Common myeloid progenitor, CD34-positive (primary cell): ENCODE data around the gene MR1.

ENCODE experiments used
- CTCF ChIA-PET: fragments of 350-600 bp; sonication (Branson Sonifier 250); formaldehyde crosslinking; loops from one replicate; lab custom pipeline; 2021; ENCODE audit warnings: antibody characterized with exemption; lab: Charles Lee
- POLR2A ChIA-PET: fragments of 350-600 bp; sonication (Branson Sonifier 250); formaldehyde crosslinking; loops from one replicate; lab custom pipeline; 2021; ENCODE audit warnings: antibody characterized with exemption; lab: Charles Lee
- DNase-seq, 3 donors: peaks; one replicate each; pipeline versions ENCODE4 v3.0.0 to v3.0.0-alpha.2; 2013
- H3K27ac ChIP-seq, 2 experiments: 1 replicate in 1 of 2; 2 replicates in 1 of 2; pipeline ENCODE4 v1.7.0; 2013; ENCODE audit warnings: inconsistent platforms in 2 of 2, low read length in 2 of 2, mild to moderate bottlenecking in 2 of 2, low read depth in 1 of 2, moderate library complexity in 1 of 2; ENCODE audit not compliant: severe bottlenecking in 2 of 2, insufficient read depth in 1 of 2, poor library complexity in 1 of 2
- H3K27me3 ChIP-seq, 5 experiments: replicated peaks in 2 of 5; 1 replicate in 3 of 5; 2 replicates in 2 of 5; pipeline versions ENCODE4 v1.6.1 to v1.7.0; 2013; ENCODE audit warnings: low read length in 4 of 5, mild to moderate bottlenecking in 2 of 5, moderate library complexity in 2 of 5, inconsistent platforms in 1 of 5; ENCODE audit not compliant: insufficient read depth in 5 of 5, control insufficient read depth in 4 of 5
- H3K36me3 ChIP-seq, 4 experiments: 1 replicate in 2 of 4; 2 replicates in 2 of 4; pipeline versions ENCODE4 v1.6.1 to v1.7.0; 2013; ENCODE audit warnings: low read length in 3 of 4, control low read depth in 1 of 4, mild to moderate bottlenecking in 1 of 4; ENCODE audit not compliant: control insufficient read depth in 4 of 4, insufficient read depth in 4 of 4
- H3K4me1 ChIP-seq, 4 experiments: 1 replicate in 3 of 4; 2 replicates in 1 of 4; pipeline versions ENCODE4 v1.6.1 to v1.7.1; 2013; ENCODE audit warnings: low read length in 3 of 4, mild to moderate bottlenecking in 3 of 4, control low read depth in 1 of 4, inconsistent platforms in 1 of 4, moderate library complexity in 1 of 4; ENCODE audit not compliant: control insufficient read depth in 4 of 4, insufficient read depth in 4 of 4; ENCODE audit errors: control extremely low read depth in 1 of 4
- H3K4me3 ChIP-seq, 7 experiments: 1 replicate in 4 of 7; 2 replicates in 3 of 7; pipeline versions ENCODE4 v1.5.1 to v1.7.0; 2013; ENCODE audit warnings: mild to moderate bottlenecking in 7 of 7, low read length in 6 of 7, moderate library complexity in 6 of 7, inconsistent platforms in 2 of 7, low read depth in 2 of 7, control low read depth in 1 of 7; ENCODE audit not compliant: insufficient read depth in 4 of 7, control insufficient read depth in 1 of 7; ENCODE audit errors: extremely low read depth in 1 of 7
- H3K9me3 ChIP-seq, 5 experiments: 1 replicate in 4 of 5; 2 replicates in 1 of 5; pipeline versions ENCODE4 v1.6.1 to v1.7.1; 2013; ENCODE audit warnings: low read length in 4 of 5, mild to moderate bottlenecking in 2 of 5, inconsistent platforms in 1 of 5, low read depth in 1 of 5, moderate library complexity in 1 of 5; ENCODE audit not compliant: control insufficient read depth in 4 of 5, insufficient read depth in 2 of 5; ENCODE audit errors: control extremely low read depth in 1 of 5
- WGBS: methylation state at CpG from one replicate; pipeline ENCODE4 v1.1.5; 2013; ENCODE audit not compliant: insufficient coverage; 5-methylcytosine and 5-hydroxymethylcytosine counted together

MR1 gene

GRCh38 chr1:181105134-181106021 lies 71.6 kb downstream of the MR1 start:
- peaks cover 0 to 2% (median 0%) of the 10 kb centered on the region in 5 experiments for H3K27me3 ChIP-seq
- no peaks in the 10 kb centered on the region for H3K9me3 ChIP-seq
- POLR2A ChIA-PET = interaction anchor here (0.8 to 4.8 kb wide), 7 partner anchors 12 to 53 kb away, joined by 3 to 63 read pairs (median 4); partner anchors contain the start of gene IER5
- 2% methylated on average over 61 of the region's 104 CpGs for WGBS
- peaks cover 0 to 58% (median 40%) of the 10 kb centered on the region in 4 experiments for H3K4me1 ChIP-seq
- peak overlapping the region; percentile 64 to 88 (median 76) for H3K4me3 ChIP-seq
- peak overlapping the region in 1 of 2 experiments; percentile 73 for H3K27ac ChIP-seq
- DNase-seq = peak; percentile 83 to 92 (median 92)
- CTCF ChIA-PET = interaction anchor here (0.6 to 16.2 kb wide), 13 partner anchors 11 to 68 kb away, joined by 3 to 202 read pairs (median 5); partner anchors contain the start of gene IER5
- H3K36me3 ChIP-seq = no peaks in the 10 kb centered on the region

- DNase-seq = no peak
- WGBS = 80% methylated on average over 2 of the region's 3 CpGs
- H3K4me3 ChIP-seq = peak overlapping the region in 5 of 7 experiments; percentile 42 to 77 (median 61)
- H3K27me3 ChIP-seq = peaks cover 0 to 2% (median 0%) of the 10 kb centered on the region in 5 experiments
- CTCF ChIA-PET = interaction anchor here (1.5 to 16.2 kb wide), 7 partner anchors 10 to 60 kb away, joined by 4 to 202 read pairs (median 12); partner anchors contain the start of gene IER5
- H3K9me3 ChIP-seq = no peaks in the 10 kb centered on the region
- peak overlapping the region in 1 of 2 experiments; percentile 19 for H3K27ac ChIP-seq
- no peaks in the 10 kb centered on the region for H3K36me3 ChIP-seq
- peaks cover 0 to 55% (median 38%) of the 10 kb centered on the region in 4 experiments for H3K4me1 ChIP-seq
- POLR2A ChIA-PET = interaction anchor here (1.5 to 4.8 kb wide), 2 partner anchors 11 to 17 kb away, joined by 4 to 63 read pairs; partner anchors contain the start of gene IER5
Measured at GRCh38 chr1:181106022-181106312, 72.2 kb downstream of the MR1 start.

GRCh38 chr1:181106479-181106878 lies 72.7 kb downstream of the MR1 start:
- no peak overlapping the region for H3K27ac ChIP-seq
- CTCF ChIA-PET = interaction anchor here (0.8 to 16.2 kb wide), 6 partner anchors 10 to 60 kb away, joined by 3 to 202 read pairs (median 24); partner anchors contain the start of gene IER5
- POLR2A ChIA-PET = interaction anchor here (1.5 to 4.8 kb wide), 2 partner anchors 11 to 17 kb away, joined by 4 to 63 read pairs; partner anchors contain the start of gene IER5
- no peak for DNase-seq
- no CpG with 5 or more reads among the region's 6 CpGs for WGBS
- peaks cover 0 to 2% (median 0%) of the 10 kb centered on the region in 5 experiments for H3K27me3 ChIP-seq
- no peaks in the 10 kb centered on the region for H3K9me3 ChIP-seq
- no peak overlapping the region for H3K4me3 ChIP-seq
- no peaks in the 10 kb centered on the region for H3K36me3 ChIP-seq
- H3K4me1 ChIP-seq = peaks cover 0 to 50% (median 34%) of the 10 kb centered on the region in 4 experiments

GRCh38 chr1:181107711-181108110 lies 73.9 kb downstream of the MR1 start:
- no peak for DNase-seq
- ChIA-PET CTCF (interaction anchor here (1.0 to 16.2 kb wide), 8 partner anchors 8 to 58 kb away, joined by 3 to 202 read pairs (median 8); partner anchors contain the start of gene IER5), POLR2A (interaction anchor here (1.4 kb wide), 1 partner anchor 17 kb away, joined by 3 read pairs; no protein-coding TSS in a partner anchor)
- no peaks in the 10 kb centered on the region for H3K9me3 ChIP-seq
- no peak overlapping the region for H3K4me3 ChIP-seq
- 100% methylated on average over 1 of the region's 2 CpGs for WGBS
- H3K27ac ChIP-seq = no peak overlapping the region
- H3K4me1 ChIP-seq = peaks cover 0 to 42% (median 32%) of the 10 kb centered on the region in 4 experiments
- peaks cover 0 to 2% (median 0%) of the 10 kb centered on the region in 5 experiments for H3K27me3 ChIP-seq
- no peaks in the 10 kb centered on the region for H3K36me3 ChIP-seq

- WGBS = 95% methylated on average over 6 of the region's 7 CpGs
- H3K27ac ChIP-seq = no peak overlapping the region
- ChIA-PET CTCF (interaction anchor here (1.0 to 16.2 kb wide), 6 partner anchors 8 to 30 kb away, joined by 3 to 202 read pairs (median 20); partner anchors contain the start of gene IER5), POLR2A (interaction anchor here (1.4 kb wide), 1 partner anchor 18 kb away, joined by 3 read pairs; no protein-coding TSS in a partner anchor)
- no peaks in the 10 kb centered on the region for H3K9me3 ChIP-seq
- DNase-seq = no peak
- no peak overlapping the region for H3K4me3 ChIP-seq
- H3K27me3 ChIP-seq = peaks cover 0 to 2% (median 0%) of the 10 kb centered on the region in 5 experiments
- peaks cover 0 to 44% (median 31%) of the 10 kb centered on the region in 4 experiments for H3K4me1 ChIP-seq
- no peaks in the 10 kb centered on the region for H3K36me3 ChIP-seq
Measured at GRCh38 chr1:181108304-181108867, 74.6 kb downstream of the MR1 start.

- H3K27ac ChIP-seq = no peak overlapping the region
- 17% methylated on average over 1 of the region's 2 CpGs for WGBS
- ChIA-PET CTCF (interaction anchor here (1.0 to 16.2 kb wide), 2 partner anchors 9 to 29 kb away, joined by 3 to 202 read pairs; no protein-coding TSS in a partner anchor), POLR2A (interaction anchor here (1.6 kb wide), 1 partner anchor 19 kb away, joined by 5 read pairs; no protein-coding TSS in a partner anchor)
- H3K36me3 ChIP-seq = no peaks in the 10 kb centered on the region
- no peaks in the 10 kb centered on the region for H3K9me3 ChIP-seq
- peaks cover 0 to 34% (median 19%) of the 10 kb centered on the region in 4 experiments for H3K4me1 ChIP-seq
- DNase-seq = no peak
- H3K4me3 ChIP-seq = no peak overlapping the region
- H3K27me3 ChIP-seq = peaks cover 0 to 2% (median 0%) of the 10 kb centered on the region in 5 experiments
Measured at GRCh38 chr1:181110013-181110412, 76.2 kb downstream of the MR1 start.
